IPS-20b (cell line): ENCODE results near the gene FAM131C.
A peak's percentile ranks its signal among the peaks of the same experiment; 100 is the strongest.

Experiments used
- H3K27ac ChIP-seq: one replicate; pipeline ENCODE4 v1.5.1; 2013; ENCODE audit warnings: low read length
- H3K27me3 ChIP-seq: 2 replicates; pipeline ENCODE4 v1.6.1; 2013; ENCODE audit warnings: mild to moderate bottlenecking, low read length, inconsistent platforms; ENCODE audit not compliant: insufficient read depth
- H3K36me3 ChIP-seq: 2 replicates; pipeline ENCODE4 v1.6.1; 2013; ENCODE audit warnings: low read depth, mild to moderate bottlenecking, inconsistent platforms, low read length, moderate library complexity; ENCODE audit not compliant: insufficient read depth
- H3K4me1 ChIP-seq: 2 replicates; pipeline ENCODE4 v1.6.1; 2013; ENCODE audit warnings: mild to moderate bottlenecking, control low read depth, inconsistent platforms, low read length, moderate library complexity; ENCODE audit not compliant: insufficient read depth
- H3K4me3 ChIP-seq: 2 replicates; pipeline ENCODE4 v1.5.1; 2013; ENCODE audit warnings: mild to moderate bottlenecking, low read length, inconsistent platforms
- H3K9ac ChIP-seq: 2 replicates; pipeline ENCODE4 v1.6.1; 2013; ENCODE audit warnings: low read depth, mild to moderate bottlenecking, inconsistent platforms, low read length, moderate library complexity
- H3K9me3 ChIP-seq: 2 replicates; pipeline ENCODE4 v1.6.1; 2013; ENCODE audit warnings: mild to moderate bottlenecking, low read depth, low read length, inconsistent platforms; ENCODE audit not compliant: insufficient read depth

FAM131C gene

DNA sequence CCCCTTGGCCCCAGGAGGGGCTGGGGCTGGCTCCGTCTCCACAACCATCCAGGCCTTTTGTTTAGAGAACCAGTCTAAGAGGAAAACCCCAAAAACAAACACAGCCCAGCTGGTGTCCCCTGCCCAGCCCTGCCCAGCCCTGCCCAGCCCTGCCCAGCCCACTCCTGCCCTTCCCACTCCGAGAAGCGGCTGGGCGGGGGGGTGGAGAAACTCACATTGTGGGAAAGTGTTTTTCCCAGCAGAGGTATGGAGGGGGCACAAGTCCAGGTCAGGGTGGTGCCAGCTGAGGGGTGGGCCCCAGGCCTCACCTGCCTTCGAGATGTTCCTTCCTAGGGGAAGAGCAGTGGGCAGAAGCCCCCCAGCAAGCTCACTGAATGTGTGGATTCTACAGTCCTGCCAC, 10.0 kb upstream of the FAM131C start:
- Histone ChIP-seq H3K9me3 (no peaks in the 10 kb centered on the region), H3K4me1 (peaks cover 3% of the 10 kb centered on the region; the same call in 1 of the 2 replicates), H3K27ac (no peak overlapping the region), H3K4me3 (no peak overlapping the region), H3K36me3 (no peaks in the 10 kb centered on the region), H3K27me3 (no peaks in the 10 kb centered on the region), H3K9ac (no peak overlapping the region)

DNA sequence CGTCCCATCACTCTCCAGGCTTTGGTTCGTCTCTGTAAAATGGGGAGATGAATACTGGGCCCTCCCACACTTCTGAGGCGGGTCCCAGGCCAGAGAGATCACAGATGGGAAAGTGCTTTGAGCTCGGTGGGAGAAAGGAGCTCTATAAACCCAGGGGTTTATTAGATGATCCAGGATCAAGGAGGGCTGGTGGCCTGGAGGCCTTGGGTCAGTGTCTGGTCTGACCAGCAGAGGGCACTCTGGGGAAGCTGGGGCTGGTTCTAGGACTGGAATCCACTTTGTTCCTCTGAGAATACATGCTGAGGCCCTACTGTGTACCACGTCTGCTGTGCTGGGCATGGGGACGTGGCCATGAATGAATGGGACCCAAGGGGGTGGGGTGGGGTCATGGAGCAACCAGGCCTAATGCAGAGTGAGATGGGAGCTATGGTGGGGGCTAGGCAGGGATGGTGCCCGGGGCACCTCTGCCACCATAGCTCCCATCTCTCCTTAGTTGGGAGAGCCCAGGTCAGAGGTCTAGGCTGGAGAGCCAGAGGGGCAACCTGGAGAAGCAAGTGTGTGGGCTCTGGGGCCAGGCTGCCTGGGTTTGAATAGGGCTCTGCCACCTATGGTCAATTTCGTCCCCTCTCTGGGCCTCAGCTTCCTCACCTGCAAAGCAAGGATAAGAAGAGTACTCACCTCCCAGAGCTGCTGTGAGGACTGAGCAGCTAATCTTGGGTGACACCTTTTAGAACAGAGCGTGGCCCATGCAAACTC, 9.0 kb upstream of the FAM131C start:
- H3K36me3 ChIP-seq: no peaks in the 10 kb centered on the region
- H3K27me3 ChIP-seq: peaks cover 3% of the 10 kb centered on the region; the same call in 1 of the 2 replicates
- no peaks in the 10 kb centered on the region for H3K9me3 ChIP-seq
- no peak overlapping the region for H3K9ac ChIP-seq
- no peak overlapping the region for H3K4me3 ChIP-seq
- no peak overlapping the region for H3K27ac ChIP-seq
- peaks cover 3% of the 10 kb centered on the region; the same call in 1 of the 2 replicates for H3K4me1 ChIP-seq

DNA sequence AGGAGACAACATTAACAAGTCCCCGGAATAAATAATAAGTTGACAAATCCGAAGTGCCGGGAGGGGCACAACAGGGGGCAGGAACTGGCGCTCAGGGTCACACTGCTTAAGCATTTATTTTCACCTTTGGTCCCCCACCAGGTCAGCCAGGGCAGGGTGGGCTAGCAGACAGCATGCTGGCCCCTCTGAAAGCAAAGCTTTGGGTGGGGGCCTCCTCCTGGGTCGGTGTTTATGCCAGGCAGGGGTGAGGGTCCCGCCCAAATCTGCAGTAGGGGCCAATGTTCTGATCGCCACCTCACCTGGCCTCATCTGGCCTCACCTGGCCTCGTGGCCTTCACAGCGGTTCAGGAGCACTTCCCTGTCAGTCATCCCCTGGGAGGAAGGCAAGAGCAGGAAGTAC, 8.2 kb upstream of the FAM131C start:
- Histone ChIP-seq H3K4me1 (peaks cover 3% of the 10 kb centered on the region; the same call in 1 of the 2 replicates), H3K9me3 (no peaks in the 10 kb centered on the region), H3K27ac (no peak overlapping the region), H3K9ac (no peak overlapping the region), H3K4me3 (no peak overlapping the region), H3K36me3 (no peaks in the 10 kb centered on the region), H3K27me3 (peaks cover 11% of the 10 kb centered on the region)

DNA sequence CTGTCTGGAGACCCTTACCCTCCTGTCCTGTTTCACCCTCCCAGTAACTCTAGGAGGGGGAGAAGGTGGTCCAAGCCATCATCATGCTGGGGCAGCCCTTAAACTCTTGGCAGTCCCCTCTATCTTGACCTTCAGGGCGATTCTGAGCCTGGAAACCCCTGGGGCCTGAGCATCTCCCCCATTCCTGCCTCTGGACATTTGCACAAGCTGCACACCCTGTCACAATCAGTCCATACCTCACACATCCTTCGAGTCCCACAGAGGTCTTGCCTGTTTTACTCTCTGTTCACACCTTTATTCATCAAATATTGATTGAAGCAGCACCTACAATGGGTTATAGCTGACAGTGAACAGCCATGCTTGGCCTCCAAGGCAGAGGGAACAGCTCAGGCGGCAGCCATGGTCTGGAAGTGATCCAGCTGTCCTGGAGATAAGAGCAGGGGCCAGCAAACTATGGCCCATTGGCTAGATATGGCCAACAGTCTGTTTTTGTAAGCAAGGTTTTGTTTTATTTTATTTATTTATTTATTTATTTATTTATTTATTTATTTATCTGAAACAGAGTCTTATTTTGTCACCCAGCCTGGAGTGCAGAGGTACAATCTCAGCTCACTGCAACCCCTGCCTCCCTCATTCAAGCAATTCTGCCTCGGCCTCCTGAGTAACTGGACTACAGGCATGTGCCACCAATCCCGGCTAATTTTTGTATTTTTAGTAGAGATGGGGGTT, 7.1 kb upstream of the FAM131C start:
- Histone ChIP-seq H3K27ac (no peak overlapping the region), H3K9me3 (no peaks in the 10 kb centered on the region), H3K9ac (no peak overlapping the region), H3K4me3 (no peak overlapping the region), H3K36me3 (no peaks in the 10 kb centered on the region), H3K4me1 (peaks cover 3% of the 10 kb centered on the region; the same call in 1 of the 2 replicates), H3K27me3 (peaks cover 22% of the 10 kb centered on the region)

DNA sequence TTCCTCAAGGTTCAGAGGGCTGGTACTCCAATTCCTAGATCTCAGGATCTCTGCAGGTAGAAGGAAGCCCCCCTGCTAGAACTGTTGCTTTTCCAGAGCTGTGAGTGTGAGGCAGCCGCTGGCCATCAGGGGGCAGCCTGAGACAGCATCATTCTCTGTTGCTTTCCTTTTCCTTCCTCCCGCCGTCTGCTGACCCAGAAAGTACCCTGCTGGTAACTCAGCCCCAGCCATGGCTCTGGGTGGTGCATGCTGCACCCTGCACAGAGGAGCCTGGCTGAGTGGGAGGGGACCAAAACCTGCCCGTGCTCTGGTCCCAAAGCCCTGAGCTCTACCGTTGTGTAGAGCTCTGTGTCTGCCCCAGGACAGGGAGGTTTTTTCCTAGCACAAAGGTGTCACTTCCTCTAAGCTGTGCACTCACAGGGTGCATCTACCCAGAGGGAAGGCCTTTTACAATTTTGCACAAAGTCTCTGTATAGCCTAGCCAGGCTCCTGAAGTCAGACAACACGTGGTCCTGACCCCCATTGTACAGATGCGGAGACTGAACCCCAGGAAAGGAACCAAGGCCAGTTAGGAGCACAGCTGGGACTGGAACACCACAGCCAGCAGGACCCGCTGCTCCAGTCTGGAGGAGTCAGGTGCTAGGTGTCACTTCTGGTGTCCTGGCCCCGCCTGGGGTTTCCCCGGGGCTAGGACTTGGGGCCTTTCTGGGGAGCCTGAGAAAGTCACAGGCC, 5.6 kb upstream of the FAM131C start:
- H3K36me3 ChIP-seq: no peaks in the 10 kb centered on the region
- peaks cover 3% of the 10 kb centered on the region for H3K4me1 ChIP-seq
- no peaks in the 10 kb centered on the region for H3K9me3 ChIP-seq
- H3K27me3 ChIP-seq: peaks cover 37% of the 10 kb centered on the region
- H3K27ac ChIP-seq: no peak overlapping the region
- H3K9ac ChIP-seq: no peak overlapping the region
- H3K4me3 ChIP-seq: no peak overlapping the region

DNA sequence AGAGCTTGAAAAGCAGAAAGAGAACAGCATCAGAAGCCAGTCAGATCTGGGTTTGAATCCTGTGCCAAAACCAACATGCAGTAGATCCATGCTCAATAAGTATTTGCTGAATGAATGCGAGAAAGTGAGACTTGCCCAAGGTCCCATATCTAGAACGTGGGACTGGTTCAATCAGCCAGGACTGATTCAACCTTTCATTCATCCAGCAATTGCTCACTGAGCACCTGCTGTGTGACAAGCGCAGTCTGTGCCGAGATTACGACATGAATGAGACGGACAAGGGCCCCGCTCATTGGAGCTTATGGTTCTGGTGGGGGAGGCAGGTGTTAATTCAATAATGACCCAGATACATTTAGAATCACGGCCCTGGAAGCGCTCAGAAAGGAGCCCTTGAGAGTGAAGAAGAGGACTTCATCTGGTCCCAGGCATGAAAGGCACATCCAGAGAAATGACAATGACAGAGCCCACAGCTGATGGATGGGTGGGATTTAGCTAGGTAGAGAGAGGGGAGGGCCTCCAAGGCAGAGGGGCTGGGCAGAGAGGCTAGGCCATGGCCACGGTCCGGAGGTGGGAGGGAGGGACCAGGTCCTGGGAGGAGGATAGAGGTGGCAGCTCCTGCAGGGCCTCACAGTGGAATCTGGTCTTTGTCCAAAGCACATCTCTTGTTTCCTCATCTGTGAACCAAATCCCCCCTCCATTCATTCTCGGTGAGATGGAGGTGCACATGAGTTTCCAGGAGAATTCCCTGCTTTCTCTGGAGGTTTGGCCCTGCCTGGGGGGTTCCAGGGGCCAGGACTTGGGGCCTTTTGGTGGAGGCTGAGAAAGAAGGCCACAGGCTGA, 4.2 kb upstream of the FAM131C start:
- no peaks in the 10 kb centered on the region for H3K9me3 ChIP-seq
- no peak overlapping the region for H3K27ac ChIP-seq
- H3K36me3 ChIP-seq: no peaks in the 10 kb centered on the region
- H3K4me3 ChIP-seq: no peak overlapping the region
- H3K27me3 ChIP-seq: peaks cover 48% of the 10 kb centered on the region
- H3K4me1 ChIP-seq: peaks cover 5% of the 10 kb centered on the region
- no peak overlapping the region for H3K9ac ChIP-seq

DNA sequence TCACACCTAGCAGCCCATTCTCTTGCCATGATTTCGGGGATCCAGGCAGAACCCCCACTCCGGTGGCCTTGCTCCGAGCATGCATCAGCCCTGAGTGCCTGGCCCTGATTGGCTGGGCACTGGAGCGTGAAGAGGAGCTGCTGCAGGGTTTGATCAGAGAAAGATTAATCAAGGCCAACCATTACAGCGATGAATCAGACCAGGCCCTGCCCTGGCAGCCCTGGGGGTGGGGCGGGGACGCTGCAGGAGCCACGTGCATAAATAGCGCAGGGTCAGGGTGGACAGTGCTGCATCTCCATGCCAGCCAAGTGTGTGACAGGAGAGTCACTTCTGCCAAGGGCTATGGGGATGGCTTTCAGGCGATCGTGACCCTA, 3.4 kb upstream of the FAM131C start:
- H3K4me3 ChIP-seq: no peak overlapping the region
- no peak overlapping the region for H3K27ac ChIP-seq
- H3K4me1 ChIP-seq: peaks cover 9% of the 10 kb centered on the region
- no peaks in the 10 kb centered on the region for H3K36me3 ChIP-seq
- H3K9ac ChIP-seq: no peak overlapping the region
- no peaks in the 10 kb centered on the region for H3K9me3 ChIP-seq
- H3K27me3 ChIP-seq: peaks cover 56% of the 10 kb centered on the region

DNA sequence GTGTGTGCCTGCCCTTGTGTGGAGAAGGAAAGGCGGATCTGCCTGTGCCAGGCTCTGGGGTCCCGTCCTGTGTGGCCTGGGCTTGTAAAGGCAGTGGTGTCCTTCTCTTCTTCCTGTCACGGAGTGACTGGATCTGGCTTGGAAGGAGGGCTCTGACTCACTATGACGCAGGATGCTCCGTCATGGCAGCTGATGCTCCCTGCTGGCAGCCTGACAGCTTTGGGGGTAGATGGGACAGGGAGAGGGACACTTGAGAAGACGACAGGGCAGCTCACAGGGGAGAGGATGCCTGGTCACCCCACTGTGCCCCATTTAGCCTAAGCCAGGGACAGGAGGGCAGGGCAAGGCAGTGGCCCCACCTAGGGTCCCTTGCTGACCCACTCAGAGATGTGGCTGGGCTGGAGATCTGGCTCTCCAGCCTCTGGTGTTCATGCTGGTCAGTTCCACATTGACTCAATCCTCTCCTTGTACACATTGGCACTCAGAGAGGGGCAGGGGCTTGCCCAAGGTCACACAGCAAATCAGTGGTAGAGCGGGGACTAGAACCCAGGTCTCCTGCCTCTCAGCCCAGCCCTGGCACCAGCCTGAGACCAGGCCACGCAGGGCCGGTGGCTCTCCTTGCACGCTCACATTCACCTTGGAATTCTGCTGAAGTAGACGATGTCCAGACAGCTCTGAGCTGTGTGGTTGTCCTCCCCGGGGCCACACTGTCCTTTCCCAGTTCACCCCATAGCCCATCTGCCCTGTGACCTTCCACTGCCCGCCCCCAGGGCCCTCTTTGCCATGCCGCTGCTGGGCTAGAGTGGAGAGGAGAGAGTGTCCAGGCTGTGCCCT, 2.8 kb upstream of the FAM131C start:
- Histone ChIP-seq H3K4me3 (no peak overlapping the region), H3K36me3 (no peaks in the 10 kb centered on the region), H3K27me3 (peaks cover 62% of the 10 kb centered on the region), H3K27ac (no peak overlapping the region), H3K4me1 (peaks cover 9% of the 10 kb centered on the region), H3K9me3 (no peaks in the 10 kb centered on the region), H3K9ac (no peak overlapping the region)

DNA sequence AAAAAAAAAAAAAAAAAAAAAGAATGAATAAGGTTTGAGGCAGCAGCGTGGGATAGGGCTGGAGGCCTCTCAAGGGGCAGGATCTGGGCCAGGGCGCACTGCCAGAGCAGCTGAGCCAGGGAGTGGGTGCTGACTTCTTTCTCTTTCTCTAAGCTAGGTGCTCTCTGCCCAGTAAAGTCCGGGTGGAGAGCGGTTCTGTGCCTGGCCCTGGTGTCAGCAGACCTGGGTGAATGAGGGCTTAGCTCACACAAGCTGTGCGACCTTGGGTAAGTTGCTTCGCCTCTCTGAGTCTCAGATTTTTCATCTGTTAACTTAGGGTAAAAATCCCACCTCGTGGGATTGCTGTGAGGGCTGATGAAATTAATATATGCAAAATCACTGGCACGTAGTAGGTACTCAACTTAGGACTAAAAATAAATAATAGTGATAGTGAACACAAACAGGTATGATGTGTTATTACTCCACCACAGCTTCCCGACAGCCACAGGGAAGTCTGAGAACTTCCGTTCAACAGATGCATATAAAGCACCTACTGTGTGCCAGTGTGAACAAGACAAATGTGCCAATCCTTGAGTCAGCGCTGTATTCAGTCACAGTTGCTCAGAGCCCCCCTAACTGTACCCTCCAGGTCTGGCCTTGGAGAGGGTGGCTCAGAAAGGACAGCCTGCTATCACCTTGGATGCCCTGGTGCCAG, 2.0 kb upstream of the FAM131C start:
- H3K27ac ChIP-seq: no peak overlapping the region
- H3K4me3 ChIP-seq: no peak overlapping the region
- H3K9ac ChIP-seq: no peak overlapping the region
- H3K27me3 ChIP-seq: peaks cover 68% of the 10 kb centered on the region
- no peaks in the 10 kb centered on the region for H3K36me3 ChIP-seq
- peaks cover 9% of the 10 kb centered on the region for H3K4me1 ChIP-seq
- H3K9me3 ChIP-seq: no peaks in the 10 kb centered on the region

DNA sequence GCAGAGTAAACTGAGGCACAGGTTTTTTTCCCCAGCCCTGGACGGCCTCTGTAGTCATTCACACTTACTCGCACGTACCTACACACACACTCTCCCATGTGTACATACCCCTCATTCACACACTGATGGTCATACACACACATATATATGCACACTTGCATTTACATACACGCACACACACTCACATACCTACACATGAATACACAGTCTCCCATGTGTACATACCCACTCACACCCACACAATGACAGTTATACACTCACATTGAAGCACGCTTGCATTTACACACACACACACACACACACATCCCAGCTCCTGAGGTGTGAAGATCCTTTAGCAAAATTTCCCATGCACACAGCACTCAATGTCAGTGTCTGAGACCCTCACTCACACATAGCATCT, 766 bp upstream of the FAM131C start:
- Histone ChIP-seq H3K27ac (no peak overlapping the region), H3K9ac (no peak overlapping the region), H3K4me1 (peaks cover 7% of the 10 kb centered on the region), H3K9me3 (no peaks in the 10 kb centered on the region), H3K4me3 (peak overlapping the region; percentile 66; the same call in 1 of the 2 replicates), H3K27me3 (peaks cover 68% of the 10 kb centered on the region), H3K36me3 (no peaks in the 10 kb centered on the region)
